Thoracic aorta (tissue), 2 donors: ENCODE data around the gene ZNF609. TPM values are rescaled to one million over a fixed set of nuclear protein-coding genes. Genes with fewer than 3 reads are reported as not detected.
"Not testable (repeated sequence)": the region's sequence is repeated elsewhere in the genome, so short reads cannot be mapped to it uniquely, and the experiment has no call there.

ENCODE experiments used
- ATAC-seq: fragments of 150-250 bp; one replicate; pipeline ENCODE4 v1.8.0; 2017; ENCODE audit warnings: low read depth; ENCODE audit not compliant: insufficient number of reproducible peaks, low FRiP score
- DNase-seq: peaks from one replicate; pipeline ENCODE4 v3.0.0-alpha.2; 2020; ENCODE audit warnings: low spot score
- H3K27ac ChIP-seq, 2 donors: fragments of 200-600 bp; sonication (generic); 1 replicate in 1 of 2; 2 replicates in 1 of 2; pipeline ENCODE4 v1.5.1; 2016; ENCODE audit warnings: mild to moderate bottlenecking in 2 of 2, moderate library complexity in 2 of 2
- H3K27me3 ChIP-seq: fragments of 200-600 bp; sonication (generic); replicated peaks from 2 replicates; pipeline ENCODE4 v1.6.0; 2016; ENCODE audit warnings: mild to moderate bottlenecking; ENCODE audit not compliant: insufficient read depth
- H3K36me3 ChIP-seq: fragments of 200-600 bp; sonication (generic); one replicate; pipeline ENCODE4 v1.5.1; 2016
- H3K4me1 ChIP-seq, 2 donors: fragments of 200-600 bp; sonication (generic); 1 replicate in 1 of 2; 2 replicates in 1 of 2; pipeline versions ENCODE4 v1.5.1 to v1.6.0; 2016; ENCODE audit warnings: low read depth in 2 of 2, mild to moderate bottlenecking in 1 of 2; ENCODE audit not compliant: control insufficient read depth in 1 of 2
- H3K4me3 ChIP-seq: fragments of 200-600 bp; sonication (generic); 2 replicates; pipeline ENCODE4 v1.5.1; 2016; ENCODE audit warnings: mild to moderate bottlenecking
- H3K9me3 ChIP-seq: fragments of 200-600 bp; sonication (generic); 2 replicates; pipeline ENCODE4 v1.5.1; 2016
- CTCF ChIP-seq: fragments of 200-600 bp; sonication (generic); IDR thresholded peaks from one replicate; pipeline ENCODE4 v1.5.1; 2019; ENCODE audit warnings: antibody characterized with exemption
- total RNA-seq, 2 donors: library from RNA; depleted of rRNA; stranded (reverse); fragments of >200 nt; gene quantifications; one replicate each; pipeline versions ENCODE4 v1.1.0 to v1.2.3, GENCODE V29; 2016

Gene ZNF609
- total RNA-seq, 2 donors from 2014 or later: 25.2 to 38.8 TPM

GRCh38 chr15:64624242-64624641 lies 163.9 kb downstream of the ZNF609 start:
- no peak overlapping the region for H3K4me3 ChIP-seq
- no peaks in the 10 kb centered on the region for H3K9me3 ChIP-seq
- no peak for DNase-seq
- no peak for ATAC-seq
- H3K27me3 ChIP-seq: no peaks in the 10 kb centered on the region
- H3K4me1 ChIP-seq: peaks cover 12 to 13% of the 10 kb centered on the region in 2 donors
- no peak overlapping the region for H3K27ac ChIP-seq
- H3K36me3 ChIP-seq: peaks cover 4% of the 10 kb centered on the region
- no peak for TF ChIP-seq CTCF

GRCh38 chr15:64629063-64629462 lies 168.7 kb downstream of the ZNF609 start:
- no peaks in the 10 kb centered on the region for H3K9me3 ChIP-seq
- peaks cover 0 to under 1% of the 10 kb centered on the region in 2 donors for H3K4me1 ChIP-seq
- TF ChIP-seq CTCF: no peak
- no peak overlapping the region for H3K4me3 ChIP-seq
- no peak overlapping the region for H3K27ac ChIP-seq
- DNase-seq: no peak
- H3K36me3 ChIP-seq: no peaks in the 10 kb centered on the region
- H3K27me3 ChIP-seq: no peaks in the 10 kb centered on the region
- ATAC-seq: no peak

- H3K27me3 ChIP-seq: no peaks in the 10 kb centered on the region
- H3K36me3 ChIP-seq: no peaks in the 10 kb centered on the region
- H3K9me3 ChIP-seq: no peaks in the 10 kb centered on the region
- ATAC-seq (no peak), DNase-seq (no peak)
- peaks cover 7 to 16% of the 10 kb centered on the region in 2 donors for H3K4me1 ChIP-seq
- H3K4me3 ChIP-seq: no peak overlapping the region
- no peak overlapping the region for H3K27ac ChIP-seq
- no peak for TF ChIP-seq CTCF
These were observed 170.2 kb downstream of the ZNF609 start for GRCh38 chr15:64630396-64631107.

GRCh38 chr15:64632639-64633038 lies 172.3 kb downstream of the ZNF609 start:
- H3K9me3 ChIP-seq, H3K27me3 ChIP-seq, H3K27ac ChIP-seq, ATAC-seq, DNase-seq, H3K4me3 ChIP-seq, H3K36me3 ChIP-seq: not testable (repeated sequence)
- peaks cover 12 to 20% of the 10 kb centered on the region in 2 donors for H3K4me1 ChIP-seq

- peaks cover 4% of the 10 kb centered on the region for H3K9me3 ChIP-seq
- H3K4me3 ChIP-seq: no peak overlapping the region
- no peaks in the 10 kb centered on the region for H3K27me3 ChIP-seq
- ATAC-seq (no peak), DNase-seq (no peak)
- no peaks in the 10 kb centered on the region for H3K36me3 ChIP-seq
- no peak overlapping the region for H3K27ac ChIP-seq
- peaks cover 12 to 20% of the 10 kb centered on the region in 2 donors for H3K4me1 ChIP-seq
- no peak for TF ChIP-seq CTCF
These were observed 173.0 kb downstream of the ZNF609 start for GRCh38 chr15:64633332-64633731.

GRCh38 chr15:64634027-64634426 lies 173.6 kb downstream of the ZNF609 start:
- H3K4me3 ChIP-seq: no peak overlapping the region
- TF ChIP-seq CTCF: no peak
- no peaks in the 10 kb centered on the region for H3K36me3 ChIP-seq
- DNase-seq (no peak), ATAC-seq (no peak)
- H3K4me1 ChIP-seq: peaks cover 12 to 25% of the 10 kb centered on the region in 2 donors
- H3K27ac ChIP-seq: no peak overlapping the region
- H3K27me3 ChIP-seq: no peaks in the 10 kb centered on the region
- peaks cover 4% of the 10 kb centered on the region for H3K9me3 ChIP-seq
